Activated T-cell treated with anti-CD3 and anti-CD28 coated beads, Interleukin-2, amount 50 U/mL, for 72 hours (primary cell): ENCODE data around the gene ACP2. TPM values are rescaled to one million over a fixed set of nuclear protein-coding genes. Genes with fewer than 3 reads are reported as not detected.
"Not testable (repeated sequence)": the region's sequence is repeated elsewhere in the genome, so short reads cannot be mapped to it uniquely, and the experiment has no call there.

Source experiments
- ATAC-seq, 2 donors: fragments of 150-1000 bp; cut with Tn5 transposase; replicated peaks in 1 of 2; 2 replicates each; pipeline ENCODE4 v1.10.0; 2021; ENCODE audit warnings: moderate library complexity in 2 of 2, mild to moderate bottlenecking in 1 of 2
- DNase-seq, 2 donors: peaks; one replicate each; pipeline ENCODE4 v3.0.0; 2021 to 2022; ENCODE audit warnings: mixed read lengths in 1 of 2
- H3K27ac Mint-ChIP-seq: one replicate; pipeline ENCODE4 v1.8.0; 2022; ENCODE audit warnings: mild to moderate bottlenecking, moderate library complexity, mixed read lengths
- H3K27me3 Mint-ChIP-seq: one replicate; pipeline ENCODE4 v1.8.0; 2022; ENCODE audit warnings: low read depth, mixed read lengths
- H3K36me3 Mint-ChIP-seq, 2 donors: one replicate each; pipeline ENCODE4 v1.8.0; 2022; ENCODE audit warnings: mixed read lengths in 2 of 2, mild to moderate bottlenecking in 1 of 2; ENCODE audit not compliant: insufficient read depth in 2 of 2
- H3K4me1 Mint-ChIP-seq: one replicate; pipeline ENCODE4 v1.8.0; 2022; ENCODE audit warnings: low read depth, mixed read lengths
- H3K4me3 Mint-ChIP-seq, 2 donors: one replicate each; pipeline ENCODE4 v1.8.0; 2022; ENCODE audit warnings: mild to moderate bottlenecking in 2 of 2, mixed read lengths in 2 of 2, moderate library complexity in 2 of 2
- H3K9me3 Mint-ChIP-seq, 2 donors: one replicate each; pipeline ENCODE4 v1.8.0; 2022; ENCODE audit warnings: mixed read lengths in 2 of 2
- total RNA-seq, 2 donors: library from RNA; stranded (reverse); gene quantifications; one replicate each; pipeline ENCODE4 v1.2.3, GENCODE V29; 2022

Gene ACP2
- total RNA-seq, 2 donors from 2014 or later: 8.8 to 12.8 TPM

- Mint-ChIP-seq H3K4me3 (peak overlapping the region; percentile 63 to 83), H3K27ac (peak overlapping the region; percentile 88), H3K27me3 (no peaks in the 10 kb centered on the region), H3K9me3 (no peaks in the 10 kb centered on the region), H3K36me3 (peaks cover 13 to 54% of the 10 kb centered on the region in 2 donors), H3K4me1 (peaks cover 51% of the 10 kb centered on the region)
- ATAC-seq (peak; percentile 99), DNase-seq (peak; percentile 44 to 48)
These were observed 22.8 kb downstream of the ACP2 start for GRCh38 chr11:47225552-47226400.

GRCh38 chr11:47222696-47223095 is 25.9 kb downstream of the ACP2 start:
- Mint-ChIP-seq H3K4me3 (no peak overlapping the region), H3K27me3 (no peaks in the 10 kb centered on the region), H3K27ac (peak overlapping the region; percentile 8), H3K36me3 (peaks cover 21 to 61% of the 10 kb centered on the region in 2 donors), H3K4me1 (peaks cover 74% of the 10 kb centered on the region), H3K9me3 (no peaks in the 10 kb centered on the region)
- no peak for ATAC-seq
- no peak for DNase-seq

- peaks cover 27 to 65% of the 10 kb centered on the region in 2 donors for H3K36me3 Mint-ChIP-seq
- no peak for DNase-seq
- ATAC-seq: no peak
- H3K27ac Mint-ChIP-seq: peak overlapping the region; percentile 77
- H3K9me3 Mint-ChIP-seq: no peaks in the 10 kb centered on the region
- H3K27me3 Mint-ChIP-seq: no peaks in the 10 kb centered on the region
- peak overlapping the region; percentile 31 to 57 for H3K4me3 Mint-ChIP-seq
- peaks cover 80% of the 10 kb centered on the region for H3K4me1 Mint-ChIP-seq
These were observed 28.2 kb downstream of the ACP2 start for GRCh38 chr11:47220401-47220821.

- Mint-ChIP-seq H3K4me1 (peaks cover 66% of the 10 kb centered on the region), H3K27me3 (no peaks in the 10 kb centered on the region), H3K36me3 (peaks cover 30 to 54% of the 10 kb centered on the region in 2 donors), H3K4me3 (peak overlapping the region; percentile 99 to 100), H3K27ac (peak overlapping the region; percentile 100), H3K9me3 (no peaks in the 10 kb centered on the region)
- DNase-seq: peak; percentile 75 to 82
- ATAC-seq: peak; percentile 53 to 57
These were observed 32.4 kb downstream of the ACP2 start for GRCh38 chr11:47216121-47216798.

GRCh38 chr11:47215366-47215910 is 33.2 kb downstream of the ACP2 start:
- Mint-ChIP-seq H3K9me3 (no peaks in the 10 kb centered on the region), H3K4me3 (peak overlapping the region; percentile 99 to 100), H3K36me3 (peaks cover 29 to 50% of the 10 kb centered on the region in 2 donors), H3K27me3 (no peaks in the 10 kb centered on the region), H3K4me1 (peaks cover 58% of the 10 kb centered on the region), H3K27ac (peak overlapping the region; percentile 100)
- ATAC-seq (no peak), DNase-seq (no peak)

- Mint-ChIP-seq H3K36me3 (peaks cover 23 to 36% of the 10 kb centered on the region in 2 donors), H3K9me3 (no peaks in the 10 kb centered on the region), H3K27me3 (no peaks in the 10 kb centered on the region), H3K27ac (peak overlapping the region; percentile 100), H3K4me1 (peaks cover 57% of the 10 kb centered on the region), H3K4me3 (peak overlapping the region; percentile 99 to 100)
- peak; percentile 84 for ATAC-seq
- DNase-seq: peak; percentile 90 to 94
These were observed 34.6 kb downstream of the ACP2 start for GRCh38 chr11:47213950-47214565.

- Mint-ChIP-seq H3K4me3 (no peak overlapping the region), H3K36me3 (peaks cover 16 to 28% of the 10 kb centered on the region in 2 donors), H3K27me3 (no peaks in the 10 kb centered on the region), H3K27ac (no peak overlapping the region), H3K4me1 (peaks cover 46% of the 10 kb centered on the region), H3K9me3 (no peaks in the 10 kb centered on the region)
- no peak for ATAC-seq
- DNase-seq: no peak
These were observed 35.7 kb downstream of the ACP2 start for GRCh38 chr11:47212938-47213337.

- ATAC-seq (no peak), DNase-seq (no peak)
- H3K9me3 Mint-ChIP-seq: no peaks in the 10 kb centered on the region
- peaks cover 16% of the 10 kb centered on the region for H3K4me1 Mint-ChIP-seq
- no peaks in the 10 kb centered on the region for H3K36me3 Mint-ChIP-seq
- no peak overlapping the region for H3K4me3 Mint-ChIP-seq
- H3K27ac Mint-ChIP-seq: no peak overlapping the region
- no peaks in the 10 kb centered on the region for H3K27me3 Mint-ChIP-seq
These were observed 40.0 kb downstream of the ACP2 start for GRCh38 chr11:47208628-47209027.

GRCh38 chr11:47208008-47208552 is 40.5 kb downstream of the ACP2 start:
- not testable (repeated sequence) for H3K36me3 Mint-ChIP-seq, H3K4me3 Mint-ChIP-seq, H3K27ac Mint-ChIP-seq, ATAC-seq, DNase-seq, H3K9me3 Mint-ChIP-seq, H3K27me3 Mint-ChIP-seq
- H3K4me1 Mint-ChIP-seq: peaks cover 13% of the 10 kb centered on the region

GRCh38 chr11:47207459-47207858 is 41.2 kb downstream of the ACP2 start:
- DNase-seq (no peak), ATAC-seq (no peak)
- Mint-ChIP-seq H3K4me1 (peaks cover 13% of the 10 kb centered on the region), H3K27ac (no peak overlapping the region), H3K4me3 (no peak overlapping the region), H3K27me3 (no peaks in the 10 kb centered on the region), H3K9me3 (no peaks in the 10 kb centered on the region), H3K36me3 (no peaks in the 10 kb centered on the region)

- not testable (repeated sequence) for H3K27ac Mint-ChIP-seq, ATAC-seq, H3K4me3 Mint-ChIP-seq, H3K36me3 Mint-ChIP-seq, DNase-seq, H3K9me3 Mint-ChIP-seq, H3K27me3 Mint-ChIP-seq
- H3K4me1 Mint-ChIP-seq: peaks cover 13% of the 10 kb centered on the region
These were observed 42.0 kb downstream of the ACP2 start for GRCh38 chr11:47206577-47206976.

GRCh38 chr11:47204637-47204989 is 44.0 kb downstream of the ACP2 start:
- peaks cover 5% of the 10 kb centered on the region for H3K4me1 Mint-ChIP-seq
- ATAC-seq (no peak), DNase-seq (no peak)
- H3K9me3 Mint-ChIP-seq: no peaks in the 10 kb centered on the region
- H3K4me3 Mint-ChIP-seq: no peak overlapping the region
- H3K27me3 Mint-ChIP-seq: no peaks in the 10 kb centered on the region
- no peaks in the 10 kb centered on the region for H3K36me3 Mint-ChIP-seq
- H3K27ac Mint-ChIP-seq: no peak overlapping the region

GRCh38 chr11:47202576-47202975 is 46.0 kb downstream of the ACP2 start:
- Mint-ChIP-seq H3K4me3 (no peak overlapping the region), H3K36me3 (no peaks in the 10 kb centered on the region), H3K9me3 (no peaks in the 10 kb centered on the region), H3K27me3 (no peaks in the 10 kb centered on the region), H3K27ac (no peak overlapping the region), H3K4me1 (no peaks in the 10 kb centered on the region)
- DNase-seq (no peak), ATAC-seq (no peak)
